Right renal pelvis (tissue), 4 donors: ENCODE results near the gene DBNDD2. TPM values are rescaled to one million over a fixed set of nuclear protein-coding genes. Genes with fewer than 3 reads are reported as not detected.
A peak's percentile ranks its signal among the peaks of the same experiment; 100 is the strongest.

Experiments used
- DNase-seq, 4 donors: peaks; one replicate each; pipeline ENCODE4 v3.0.0-alpha.2; 2013; ENCODE audit warnings: low read depth in 4 of 4, low spot score in 3 of 4, missing footprints in 1 of 4
- polyA plus RNA-seq, 4 donors: library from polyadenylated mRNA; unstranded; fragments of 120-200 nt; gene quantifications; one replicate each; pipeline ENCODE4 v1.2.1, GENCODE V29; 2013; ENCODE audit not compliant: insufficient read length in 4 of 4

Gene DBNDD2
- polyA plus RNA-seq, 4 donors = 24.7 to 29.7 (median 26.3) TPM

GRCh38 chr20:45377269-45377668 is 30.8 kb upstream of the DBNDD2 start:
- peak in 2 of 4 donors; percentile 34 to 36 for DNase-seq

- no peak for DNase-seq
Measured at GRCh38 chr20:45378191-45378590, 29.9 kb upstream of the DBNDD2 start, which contains the start of gene TP53TG5. TP53TG5 (minus strand) TSS chr20:45378325; CDS start chr20:45378236, 89 bp downstream.

- DNase-seq = no peak
Measured at GRCh38 chr20:45387274-45387673, 20.8 kb upstream of the DBNDD2 start.

- DNase-seq = no peak
Measured at GRCh38 chr20:45390931-45391330, 17.2 kb upstream of the DBNDD2 start.

- no peak for DNase-seq
Measured at GRCh38 chr20:45391559-45391958, 16.5 kb upstream of the DBNDD2 start.

GRCh38 chr20:45392733-45393132 is 15.4 kb upstream of the DBNDD2 start:
- no peak for DNase-seq

GRCh38 chr20:45394221-45395113 is 13.6 kb upstream of the DBNDD2 start:
- no peak for DNase-seq

- DNase-seq = no peak
Measured at GRCh38 chr20:45395114-45395415, 13.0 kb upstream of the DBNDD2 start.

GRCh38 chr20:45399018-45399417 is 9.1 kb upstream of the DBNDD2 start:
- DNase-seq = no peak

GRCh38 chr20:45400346-45401031 is 7.6 kb upstream of the DBNDD2 start:
- DNase-seq = no peak

GRCh38 chr20:45402946-45403345 is 5.1 kb upstream of the DBNDD2 start:
- DNase-seq = no peak

- DNase-seq = no peak
Measured at GRCh38 chr20:45404438-45404837, 3.7 kb upstream of the DBNDD2 start.

- DNase-seq = peak in 1 of 4 donors; percentile 10
Measured at GRCh38 chr20:45405571-45406259, 2.4 kb upstream of the DBNDD2 start.

- DNase-seq = peak in 2 of 4 donors; percentile 21 to 22
Measured at GRCh38 chr20:45406260-45407066, 1.6 kb upstream of the DBNDD2 start.

GRCh38 chr20:45407067-45407745 is 883 bp upstream of the DBNDD2 start:
- DNase-seq = peak in 1 of 4 donors; percentile 21

GRCh38 chr20:45408646-45409213 is 641 bp downstream of the DBNDD2 start:
- DNase-seq = no peak

- no peak for DNase-seq
Measured at GRCh38 chr20:45409521-45410272, 1.6 kb downstream of the DBNDD2 start.

GRCh38 chr20:45410887-45411286 is 2.8 kb downstream of the DBNDD2 start:
- DNase-seq = no peak

GRCh38 chr20:45412653-45413052 is 4.6 kb downstream of the DBNDD2 start:
- no peak for DNase-seq
